Astrocyte of the cerebellum (primary cell): ENCODE data around the gene RNF208.

Source experiments
- DNase-seq: peaks from one replicate; pipeline ENCODE4 v3.0.0-alpha.2; 2011; ENCODE audit warnings: low read depth
- H3K4me3 ChIP-seq: 2 replicates; pipeline ENCODE4 v1.5.1; 2011; ENCODE audit warnings: mild to moderate bottlenecking, low read depth, low read length, moderate library complexity
- in situ Hi-C: cut with HindIII; loops from 2 replicates; pipeline ENCODE4 v1.10.0; 2017; ENCODE audit warnings: low sequenced_read_pairs
- TF ChIP-seq, protein P1 (sequence below): IDR thresholded peaks from 2 replicates; pipeline ENCODE4 v1.5.1; 2012; ENCODE audit warnings: low read length, low read depth, moderate library complexity, mild to moderate bottlenecking; ENCODE audit errors: missing control alignments

RNF208 gene

DNA sequence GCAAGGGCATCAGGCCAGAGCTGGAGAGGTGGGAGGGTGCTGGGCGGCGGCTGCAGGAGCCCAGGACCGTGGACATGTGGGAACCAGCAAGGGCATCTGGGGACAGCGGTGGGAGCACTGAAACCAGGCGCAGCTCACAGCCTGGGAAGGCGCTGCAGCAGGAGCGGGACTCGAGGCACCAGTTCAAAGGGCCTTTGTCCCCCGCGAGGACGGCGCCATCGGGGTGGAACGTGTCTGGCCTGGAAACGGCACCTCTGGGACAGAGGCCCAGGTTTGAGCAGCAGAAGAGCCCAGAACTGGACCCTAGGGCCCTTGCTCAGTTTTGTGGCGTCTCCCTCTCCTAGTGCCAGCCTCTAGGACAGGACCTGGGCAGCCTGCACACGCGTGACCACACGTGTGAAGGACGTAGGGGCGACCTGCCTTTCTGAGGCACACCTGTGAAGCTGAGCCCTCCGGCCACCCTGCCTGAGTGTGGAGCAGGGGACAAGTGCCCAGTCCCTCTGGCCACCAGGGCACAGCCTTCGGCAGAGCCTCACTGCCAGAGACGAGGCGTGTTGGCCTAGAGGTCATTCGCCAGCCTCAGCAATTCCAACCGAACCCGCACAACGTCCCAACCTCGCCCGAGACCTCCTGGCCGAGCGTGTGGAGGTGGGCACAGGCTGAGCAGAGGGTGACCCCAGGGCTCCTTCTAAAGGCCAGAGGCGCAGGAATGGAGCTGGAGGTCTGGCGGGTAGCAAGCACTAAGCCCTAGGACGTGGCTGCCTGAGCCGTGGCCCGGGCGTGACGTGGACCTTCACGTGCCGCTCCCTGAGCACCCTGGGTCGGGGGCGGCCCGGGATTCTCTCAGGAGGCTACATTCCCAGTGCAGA, 48.0 kb downstream of the RNF208 start:
- in situ Hi-C loops = no loop called here
- no peak for DNase-seq
- no peak overlapping the region for H3K4me3 ChIP-seq
- TF ChIP-seq, protein P1, sequence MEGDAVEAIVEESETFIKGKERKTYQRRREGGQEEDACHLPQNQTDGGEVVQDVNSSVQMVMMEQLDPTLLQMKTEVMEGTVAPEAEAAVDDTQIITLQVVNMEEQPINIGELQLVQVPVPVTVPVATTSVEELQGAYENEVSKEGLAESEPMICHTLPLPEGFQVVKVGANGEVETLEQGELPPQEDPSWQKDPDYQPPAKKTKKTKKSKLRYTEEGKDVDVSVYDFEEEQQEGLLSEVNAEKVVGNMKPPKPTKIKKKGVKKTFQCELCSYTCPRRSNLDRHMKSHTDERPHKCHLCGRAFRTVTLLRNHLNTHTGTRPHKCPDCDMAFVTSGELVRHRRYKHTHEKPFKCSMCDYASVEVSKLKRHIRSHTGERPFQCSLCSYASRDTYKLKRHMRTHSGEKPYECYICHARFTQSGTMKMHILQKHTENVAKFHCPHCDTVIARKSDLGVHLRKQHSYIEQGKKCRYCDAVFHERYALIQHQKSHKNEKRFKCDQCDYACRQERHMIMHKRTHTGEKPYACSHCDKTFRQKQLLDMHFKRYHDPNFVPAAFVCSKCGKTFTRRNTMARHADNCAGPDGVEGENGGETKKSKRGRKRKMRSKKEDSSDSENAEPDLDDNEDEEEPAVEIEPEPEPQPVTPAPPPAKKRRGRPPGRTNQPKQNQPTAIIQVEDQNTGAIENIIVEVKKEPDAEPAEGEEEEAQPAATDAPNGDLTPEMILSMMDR = no peak

DNA sequence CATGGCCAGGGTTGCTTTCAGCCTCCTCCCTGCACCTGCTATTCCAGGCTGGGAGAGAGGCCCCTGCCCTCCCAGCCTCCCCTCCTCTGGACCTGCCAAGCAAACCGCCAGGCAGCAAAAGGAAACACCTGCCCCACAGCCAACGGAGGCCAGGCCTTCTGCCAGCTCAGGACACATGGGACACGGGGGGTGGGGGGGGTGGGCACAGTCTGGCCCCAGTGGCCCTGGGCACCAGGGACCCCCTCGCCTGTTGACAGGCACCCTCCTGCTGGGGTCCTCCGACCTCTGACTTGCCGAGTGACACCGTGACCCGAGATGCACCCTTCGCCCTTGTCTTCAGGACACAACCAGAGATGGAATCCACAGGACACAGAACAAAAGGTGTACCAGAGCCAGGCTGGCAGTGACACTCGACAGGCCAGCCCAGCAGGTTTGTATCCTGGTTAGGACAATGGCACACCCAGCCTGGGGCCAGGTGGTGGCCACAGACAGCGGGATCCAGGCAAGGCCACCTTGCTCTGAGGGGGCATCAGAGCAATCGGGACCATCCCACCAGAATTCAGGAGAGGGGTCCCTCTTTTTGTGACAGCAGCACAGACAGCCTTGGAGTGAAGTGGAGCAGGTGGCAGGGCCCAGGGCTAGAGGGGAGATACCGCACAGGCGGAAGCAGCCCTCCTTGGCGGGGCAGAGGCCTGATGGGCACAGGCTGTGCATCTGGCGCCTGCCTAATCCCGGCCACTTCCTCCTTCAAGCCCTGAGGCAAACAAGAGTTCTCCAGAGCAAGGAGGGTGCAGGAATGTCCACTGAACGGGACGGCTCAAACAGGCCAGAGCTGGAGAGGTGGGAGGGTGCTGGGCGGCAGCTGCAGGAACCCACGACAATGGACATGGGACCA, 48.9 kb downstream of the RNF208 start:
- TF ChIP-seq, protein P1 = no peak
- in situ Hi-C loops = no loop called here

DNA sequence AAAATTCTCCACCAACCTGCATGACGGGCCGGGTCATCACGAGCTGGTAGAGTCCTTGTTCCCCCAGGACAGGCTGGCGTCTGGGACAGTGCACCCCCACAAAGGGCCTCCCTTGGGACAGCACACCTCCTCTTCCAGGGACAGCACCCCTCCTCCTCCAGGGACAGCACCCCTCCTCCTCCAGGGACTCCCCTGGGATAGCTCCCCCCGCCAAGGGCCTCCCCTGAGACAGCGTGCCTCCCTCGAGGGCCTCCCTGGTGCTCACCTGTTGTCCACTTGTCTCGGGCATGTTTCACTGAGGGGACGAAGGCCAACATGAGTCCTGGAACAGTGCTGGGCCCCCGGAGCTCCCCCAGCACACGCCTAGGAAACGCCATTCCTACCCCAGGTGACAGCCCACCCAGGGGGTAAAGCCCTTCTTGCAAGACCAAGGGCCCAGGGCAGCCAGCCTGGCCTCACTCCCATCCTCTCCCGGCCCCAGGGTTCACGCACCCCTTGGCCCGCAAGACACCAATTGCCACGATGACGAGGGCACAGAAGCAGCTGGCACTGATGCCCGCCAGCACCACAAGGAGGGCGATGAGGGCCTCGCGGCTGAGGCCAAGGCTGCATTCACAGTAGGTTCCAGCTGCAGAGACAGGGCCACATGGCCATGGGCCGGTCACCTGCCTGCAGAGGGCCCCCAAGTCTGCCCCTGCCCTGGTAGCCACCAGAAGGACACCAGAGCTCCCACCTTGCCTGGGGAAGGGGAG, 50.7 kb downstream of the RNF208 start:
- TF ChIP-seq, protein P1 = no peak
- no peak for DNase-seq
- H3K4me3 ChIP-seq = no peak overlapping the region
- in situ Hi-C loops = no loop called here

More for the DNA sequence above, 48.9 kb downstream of the RNF208 start:
- no peak for DNase-seq
- no peak overlapping the region for H3K4me3 ChIP-seq

DNA sequence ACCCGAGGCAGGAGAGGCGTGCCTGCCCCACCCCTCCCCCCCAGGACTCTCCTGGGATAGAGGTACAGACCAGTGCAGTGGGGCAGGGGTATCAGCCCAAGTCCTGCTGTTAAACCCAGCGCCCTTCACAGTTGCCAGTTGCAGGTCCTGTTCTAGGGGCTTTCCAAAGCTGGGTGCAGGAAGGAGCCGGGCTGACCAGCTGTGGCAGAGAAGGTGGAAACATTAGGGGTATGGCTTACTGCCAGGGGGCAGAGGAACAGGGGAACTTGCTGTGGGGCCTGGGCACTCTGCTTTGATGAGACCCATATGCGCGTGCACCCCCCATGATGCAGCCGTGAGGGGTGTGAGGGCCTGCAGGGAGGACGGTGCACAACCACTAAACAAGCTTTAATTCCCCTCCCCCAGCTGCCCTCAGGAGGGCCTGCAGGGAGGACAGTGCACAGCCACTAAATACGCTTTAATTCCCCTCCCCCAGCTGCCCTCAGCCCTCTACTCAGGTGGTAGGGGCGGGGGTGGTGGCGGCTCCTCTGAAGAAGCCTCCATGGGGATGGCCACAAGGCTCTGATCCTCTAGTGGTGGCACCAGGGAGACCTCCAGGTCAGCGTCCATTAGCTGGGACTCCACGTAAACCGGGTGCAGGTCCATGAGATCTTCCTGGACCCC, 51.4 kb downstream of the RNF208 start:
- TF ChIP-seq, protein P1 = no peak
- DNase-seq = no peak
- no peak overlapping the region for H3K4me3 ChIP-seq
- in situ Hi-C loops = no loop called here
